Gastroesophageal sphincter (tissue), 3 donors: Measurements from ENCODE around the gene APOL5.

Experiments used
- CTCF ChIP-seq, 4 experiments: fragments of 200-600 bp in 2 of 4; fragments of 450-650 bp in 2 of 4; sonication (generic) in 1 of 4; IDR thresholded peaks; one replicate each; pipeline ENCODE4 v1.5.1; 2017 to 2019; ENCODE audit warnings: antibody characterized with exemption in 4 of 4, mild to moderate bottlenecking in 2 of 4, moderate library complexity in 2 of 4
- POLR2A ChIP-seq, 2 donors: fragments of 450-650 bp; IDR thresholded peaks; one replicate each; pipeline ENCODE4 v1.6.1; 2017; ENCODE audit warnings: antibody characterized with exemption in 2 of 2, mild to moderate bottlenecking in 2 of 2, moderate library complexity in 1 of 2

GRCh38 chr22:35752006-35752862 is 34.6 kb downstream of the APOL5 start:
- TF ChIP-seq POLR2A (IDR thresholded peaks at IDR 0.05), result no peak
- TF ChIP-seq CTCF (IDR thresholded peaks at IDR 0.05), result no peak
